ENCODE measurements around the gene POLR2C.

Gene POLR2C

GRCh38 chr16:57478396-57479204 is 16.1 kb downstream of the POLR2C start:
- DNase-seq (ENCODE audit: extremely low read depth, insufficient read length): no peak
- Histone ChIP-seq H3K36me3 (ENCODE audit: control insufficient read depth, insufficient read depth, low read length) (no peaks in the 10 kb centered on the region; the same call in 1 of the 2 replicates), H3K4me3 (replicated peaks; ENCODE audit: low read depth, low read length) (no peak overlapping the region), H3K27me3 (replicated peaks; ENCODE audit: control insufficient read depth, insufficient read depth, low read length) (no peaks in the 10 kb centered on the region; the same call in 1 of the 2 replicates)
- no peak for TF ChIP-seq CTCF (IDR thresholded peaks at IDR 0.05; ENCODE audit: insufficient read depth, low read length, poor library complexity, severe bottlenecking)

GRCh38 chr16:57479205-57479975 is 16.9 kb downstream of the POLR2C start:
- no peak for DNase-seq (ENCODE audit: extremely low read depth, insufficient read length)
- no peak overlapping the region for H3K4me3 ChIP-seq (replicated peaks; ENCODE audit: low read depth, low read length)
- H3K27me3 ChIP-seq (replicated peaks; ENCODE audit: control insufficient read depth, insufficient read depth, low read length): no peaks in the 10 kb centered on the region; the same call in 1 of the 2 replicates
- no peak for TF ChIP-seq CTCF (IDR thresholded peaks at IDR 0.05; ENCODE audit: insufficient read depth, low read length, poor library complexity, severe bottlenecking)
- no peaks in the 10 kb centered on the region for H3K36me3 ChIP-seq (ENCODE audit: control insufficient read depth, insufficient read depth, low read length)

GRCh38 chr16:57479976-57480753 is 17.7 kb downstream of the POLR2C start:
- Histone ChIP-seq H3K36me3 (ENCODE audit: control insufficient read depth, insufficient read depth, low read length) (no peaks in the 10 kb centered on the region), H3K4me3 (replicated peaks; ENCODE audit: low read depth, low read length) (no peak overlapping the region), H3K27me3 (replicated peaks; ENCODE audit: control insufficient read depth, insufficient read depth, low read length) (no peaks in the 10 kb centered on the region; the same call in 1 of the 2 replicates)
- DNase-seq (ENCODE audit: extremely low read depth, insufficient read length): no peak
- TF ChIP-seq CTCF (IDR thresholded peaks at IDR 0.05; ENCODE audit: insufficient read depth, low read length, poor library complexity, severe bottlenecking): no peak

- Histone ChIP-seq H3K4me3 (replicated peaks; ENCODE audit: low read depth, low read length) (no peak overlapping the region), H3K27me3 (replicated peaks; ENCODE audit: control insufficient read depth, insufficient read depth, low read length) (no peaks in the 10 kb centered on the region; the same call in 1 of the 2 replicates), H3K36me3 (ENCODE audit: control insufficient read depth, insufficient read depth, low read length) (no peaks in the 10 kb centered on the region)
- TF ChIP-seq CTCF (IDR thresholded peaks at IDR 0.05; ENCODE audit: insufficient read depth, low read length, poor library complexity, severe bottlenecking): no peak
- DNase-seq (ENCODE audit: extremely low read depth, insufficient read length): no peak
Observed at GRCh38 chr16:57480754-57481230, 18.3 kb downstream of the POLR2C start.

- no peaks in the 10 kb centered on the region for H3K36me3 ChIP-seq (ENCODE audit: control insufficient read depth, insufficient read depth, low read length)
- no peak for TF ChIP-seq CTCF (IDR thresholded peaks at IDR 0.05; ENCODE audit: insufficient read depth, low read length, poor library complexity, severe bottlenecking)
- H3K27me3 ChIP-seq (replicated peaks; ENCODE audit: control insufficient read depth, insufficient read depth, low read length): no peaks in the 10 kb centered on the region; the same call in 1 of the 2 replicates
- H3K4me3 ChIP-seq (replicated peaks; ENCODE audit: low read depth, low read length): no peak overlapping the region
- no peak for DNase-seq (ENCODE audit: extremely low read depth, insufficient read length)
Observed at GRCh38 chr16:57481421-57481820, 18.9 kb downstream of the POLR2C start.
